Erythroblast (primary cell): ENCODE measurements around the gene SMIM31.

Experiments used
- GATA1 ChIP-seq: IDR thresholded peaks from 2 replicates; pipeline ENCODE4 v1.6.1; 2011; ENCODE audit warnings: low read depth, mild to moderate bottlenecking, control low read depth, low read length, moderate library complexity
- POLR2A ChIP-seq: IDR thresholded peaks from 2 replicates; pipeline ENCODE4 v1.6.1; 2011; ENCODE audit warnings: mild to moderate bottlenecking, low read length

DNA sequence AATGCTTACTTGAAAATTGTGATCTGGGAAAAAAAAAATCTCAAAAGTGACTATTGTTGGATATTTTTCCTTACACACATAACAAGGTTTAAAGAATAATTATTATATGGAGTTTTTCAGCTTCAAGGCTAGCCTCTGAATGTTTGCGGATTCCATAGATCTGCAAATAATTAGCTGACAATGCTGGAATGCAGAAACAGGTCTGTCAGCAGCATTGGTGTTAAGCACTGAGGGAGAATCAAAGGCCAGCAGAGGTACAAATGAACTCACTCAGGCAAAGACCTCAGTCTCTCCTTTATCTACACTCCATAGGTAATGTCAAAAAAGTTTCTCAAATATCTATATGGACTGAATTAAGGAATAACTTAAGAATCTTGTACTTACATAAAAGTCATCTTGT lies 35.1 kb downstream of the SMIM31 start:
- TF ChIP-seq POLR2A, result no peak
- no peak for TF ChIP-seq GATA1
